ENCODE data around the gene WASHC2A.
"Not testable (repeated sequence)": the region's sequence is repeated elsewhere in the genome, so short reads cannot be mapped to it uniquely, and the experiment has no call there.

The WASHC2A gene

GRCh38 chr10:50152792-50153272 lies 85.1 kb downstream of the WASHC2A start:
- Mint-ChIP-seq H3K27me3 (peaks cover 8% of the 10 kb centered on the region), H3K27ac (no peak overlapping the region), H3K36me3 (ENCODE audit: low read depth) (no peaks in the 10 kb centered on the region), H3K4me1 (no peaks in the 10 kb centered on the region), H3K9me3 (no peaks in the 10 kb centered on the region), H3K4me3 (no peak overlapping the region)
- ATAC-seq (no peak), DNase-seq (no peak)

GRCh38 chr10:50157868-50158267 lies 90.1 kb downstream of the WASHC2A start:
- H3K9me3 Mint-ChIP-seq; H3K36me3 Mint-ChIP-seq (ENCODE audit: low read depth); H3K4me3 Mint-ChIP-seq; H3K4me1 Mint-ChIP-seq; H3K27ac Mint-ChIP-seq; ATAC-seq; H3K27me3 Mint-ChIP-seq; DNase-seq: not testable (repeated sequence)

GRCh38 chr10:50159856-50160255 lies 92.1 kb downstream of the WASHC2A start:
- not testable (repeated sequence) for H3K9me3 Mint-ChIP-seq; ATAC-seq; DNase-seq; H3K36me3 Mint-ChIP-seq (ENCODE audit: low read depth); H3K4me3 Mint-ChIP-seq; H3K4me1 Mint-ChIP-seq; H3K27me3 Mint-ChIP-seq; H3K27ac Mint-ChIP-seq

GRCh38 chr10:50165038-50165437 lies 97.3 kb downstream of the WASHC2A start:
- H3K27ac Mint-ChIP-seq; H3K4me3 Mint-ChIP-seq; H3K36me3 Mint-ChIP-seq (ENCODE audit: low read depth); DNase-seq; H3K4me1 Mint-ChIP-seq; ATAC-seq; H3K27me3 Mint-ChIP-seq; H3K9me3 Mint-ChIP-seq: not testable (repeated sequence)

- not testable (repeated sequence) for H3K4me3 Mint-ChIP-seq; H3K27me3 Mint-ChIP-seq; H3K9me3 Mint-ChIP-seq; H3K36me3 Mint-ChIP-seq (ENCODE audit: low read depth); DNase-seq; H3K4me1 Mint-ChIP-seq; H3K27ac Mint-ChIP-seq; ATAC-seq
Measured at GRCh38 chr10:50167833-50168232, 100.1 kb downstream of the WASHC2A start.

GRCh38 chr10:50169506-50169905 lies 101.8 kb downstream of the WASHC2A start:
- H3K4me1 Mint-ChIP-seq; ATAC-seq; H3K27me3 Mint-ChIP-seq; H3K9me3 Mint-ChIP-seq; H3K27ac Mint-ChIP-seq; DNase-seq; H3K36me3 Mint-ChIP-seq (ENCODE audit: low read depth); H3K4me3 Mint-ChIP-seq: not testable (repeated sequence)

GRCh38 chr10:50174788-50175525 lies 107.2 kb downstream of the WASHC2A start:
- H3K9me3 Mint-ChIP-seq; H3K27ac Mint-ChIP-seq; ATAC-seq; H3K27me3 Mint-ChIP-seq; H3K4me3 Mint-ChIP-seq; H3K4me1 Mint-ChIP-seq; H3K36me3 Mint-ChIP-seq (ENCODE audit: low read depth); DNase-seq: not testable (repeated sequence)
